ENCODE results near the gene GPATCH8.

GPATCH8 gene

DNA sequence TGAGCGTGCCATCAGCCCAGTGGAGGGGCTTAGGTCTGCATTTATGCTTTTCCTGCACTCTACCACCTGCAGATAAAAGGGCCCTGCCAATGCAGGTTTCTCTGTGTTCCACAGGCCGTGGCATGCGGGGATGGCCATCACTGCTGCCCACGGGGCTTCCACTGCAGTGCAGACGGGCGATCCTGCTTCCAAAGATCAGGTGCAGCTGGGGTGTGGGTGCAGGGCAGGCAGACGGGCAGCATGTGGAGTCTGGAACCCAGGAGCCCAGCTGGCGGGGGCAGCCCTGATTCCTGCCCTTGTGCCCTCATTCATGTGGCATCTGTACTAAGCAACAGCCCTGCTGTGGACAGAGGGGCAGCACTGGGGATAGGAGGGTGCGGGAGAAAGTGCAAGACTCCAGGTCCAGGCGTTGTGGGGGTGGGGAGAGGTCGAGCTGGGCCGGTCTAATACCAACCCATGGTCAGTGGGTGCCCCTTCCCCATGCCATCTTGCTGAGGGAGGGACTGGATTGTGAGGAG, 153.6 kb downstream of the GPATCH8 start:
- POLR2A ChIA-PET = interaction anchor here (1.7 kb wide), 1 partner anchor 36 kb away, joined by 4 read pairs; no protein-coding TSS in a partner anchor
- Histone ChIP-seq H3K4me1 (ENCODE audit: control insufficient read depth, insufficient read depth, low read length) (no peaks in the 10 kb centered on the region), H3K36me3 (ENCODE audit: control insufficient read depth in 2 of 2, insufficient read depth in 1 of 2, low read length in 2 of 2) (peaks cover 0 to 46% of the 10 kb centered on the region in 2 experiments; a peak in 1 of 3 replicates), H3K27ac (ENCODE audit: extremely low read depth, low read depth, low read length) (no peak overlapping the region), H3K4me3 (ENCODE audit: low read depth, low read length) (no peak overlapping the region), H3K9me3 (ENCODE audit: control insufficient read depth, insufficient read depth, low read depth, low read length) (no peaks in the 10 kb centered on the region)
- CTCF ChIA-PET = interaction anchor here (0.6 to 3.0 kb wide), 12 partner anchors 11 to 439 kb away, joined by 3 to 21 read pairs (median 8); no protein-coding TSS in a partner anchor
- TF ChIP-seq GLI4 (tag by site-specific recombination; IDR thresholded peaks at IDR 0.05) = no peak
- TF ChIP-seq ZNF843 (tag by site-specific recombination; IDR thresholded peaks at IDR 0.05) = no peak
- no peak for TF ChIP-seq ZNF514 (tag by site-specific recombination; IDR thresholded peaks at IDR 0.05)

DNA sequence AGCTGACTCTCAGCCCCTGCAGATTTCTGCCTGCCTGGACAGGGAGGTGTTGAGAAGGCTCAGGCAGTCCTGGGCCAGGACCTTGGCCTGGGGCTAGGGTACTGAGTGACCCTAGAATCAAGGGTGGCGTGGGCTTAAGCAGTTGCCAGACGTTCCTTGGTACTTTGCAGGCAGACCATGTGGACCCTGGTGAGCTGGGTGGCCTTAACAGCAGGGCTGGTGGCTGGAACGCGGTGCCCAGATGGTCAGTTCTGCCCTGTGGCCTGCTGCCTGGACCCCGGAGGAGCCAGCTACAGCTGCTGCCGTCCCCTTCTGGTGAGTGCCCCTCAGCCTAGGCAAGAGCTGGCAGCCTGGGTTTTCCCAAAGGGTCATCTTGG, 154.2 kb downstream of the GPATCH8 start:
- no peaks in the 10 kb centered on the region for H3K4me1 ChIP-seq (ENCODE audit: control insufficient read depth, insufficient read depth, low read length)
- H3K27ac ChIP-seq (ENCODE audit: extremely low read depth, low read depth, low read length) = no peak overlapping the region
- H3K36me3 ChIP-seq (ENCODE audit: control insufficient read depth in 2 of 2, insufficient read depth in 1 of 2, low read length in 2 of 2) = peaks cover 0 to 46% of the 10 kb centered on the region in 2 experiments; a peak in 1 of 3 replicates
- no peak overlapping the region for H3K4me3 ChIP-seq (ENCODE audit: low read depth, low read length)
- CTCF ChIA-PET = interaction anchor here (0.6 to 3.0 kb wide), 5 partner anchors 11 to 1871 kb away, joined by 3 to 21 read pairs (median 3); no protein-coding TSS in a partner anchor
- TF ChIP-seq, protein P1, sequence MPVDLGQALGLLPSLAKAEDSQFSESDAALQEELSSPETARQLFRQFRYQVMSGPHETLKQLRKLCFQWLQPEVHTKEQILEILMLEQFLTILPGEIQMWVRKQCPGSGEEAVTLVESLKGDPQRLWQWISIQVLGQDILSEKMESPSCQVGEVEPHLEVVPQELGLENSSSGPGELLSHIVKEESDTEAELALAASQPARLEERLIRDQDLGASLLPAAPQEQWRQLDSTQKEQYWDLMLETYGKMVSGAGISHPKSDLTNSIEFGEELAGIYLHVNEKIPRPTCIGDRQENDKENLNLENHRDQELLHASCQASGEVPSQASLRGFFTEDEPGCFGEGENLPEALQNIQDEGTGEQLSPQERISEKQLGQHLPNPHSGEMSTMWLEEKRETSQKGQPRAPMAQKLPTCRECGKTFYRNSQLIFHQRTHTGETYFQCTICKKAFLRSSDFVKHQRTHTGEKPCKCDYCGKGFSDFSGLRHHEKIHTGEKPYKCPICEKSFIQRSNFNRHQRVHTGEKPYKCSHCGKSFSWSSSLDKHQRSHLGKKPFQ (tag by site-specific recombination; IDR thresholded peaks at IDR 0.05) = no peak
- TF ChIP-seq ZNF140 (tag by site-specific recombination; IDR thresholded peaks at IDR 0.05) (no peak), SP3 (tag by site-specific recombination; IDR thresholded peaks at IDR 0.05) (no peak), ZNF133 (tag by site-specific recombination; IDR thresholded peaks at IDR 0.05) (no peak), ZNF423 (tag by site-specific recombination; IDR thresholded peaks at IDR 0.05) (no peak), ZNF792 (tag by site-specific recombination; IDR thresholded peaks at IDR 0.05) (no peak), ZNF354C (tag by site-specific recombination; IDR thresholded peaks at IDR 0.05; ENCODE audit: borderline replicate concordance, low read depth) (no peak), ZNF837 (tag by site-specific recombination; IDR thresholded peaks at IDR 0.05) (no peak), ZNF791 (tag by site-specific recombination; IDR thresholded peaks at IDR 0.05) (no peak), ZNF660 (tag by site-specific recombination; IDR thresholded peaks at IDR 0.05) (no peak), ZNF558 (tag by site-specific recombination; IDR thresholded peaks at IDR 0.05) (no peak), ZNF214 (tag by site-specific recombination; IDR thresholded peaks at IDR 0.05; ENCODE audit: borderline replicate concordance) (no peak), ZNF175 (tag by site-specific recombination; IDR thresholded peaks at IDR 0.05) (no peak), ZNF560 (tag by site-specific recombination; IDR thresholded peaks at IDR 0.05; ENCODE audit: borderline replicate concordance) (no peak), ZNF155 (tag by site-specific recombination; IDR thresholded peaks at IDR 0.05) (no peak)
- TF ChIP-seq, protein P2, sequence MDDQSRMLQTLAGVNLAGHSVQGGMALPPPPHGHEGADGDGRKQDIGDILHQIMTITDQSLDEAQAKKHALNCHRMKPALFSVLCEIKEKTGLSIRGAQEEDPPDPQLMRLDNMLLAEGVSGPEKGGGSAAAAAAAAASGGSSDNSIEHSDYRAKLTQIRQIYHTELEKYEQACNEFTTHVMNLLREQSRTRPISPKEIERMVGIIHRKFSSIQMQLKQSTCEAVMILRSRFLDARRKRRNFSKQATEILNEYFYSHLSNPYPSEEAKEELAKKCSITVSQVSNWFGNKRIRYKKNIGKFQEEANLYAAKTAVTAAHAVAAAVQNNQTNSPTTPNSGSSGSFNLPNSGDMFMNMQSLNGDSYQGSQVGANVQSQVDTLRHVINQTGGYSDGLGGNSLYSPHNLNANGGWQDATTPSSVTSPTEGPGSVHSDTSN (CRISPR knock-in tag; IDR thresholded peaks at IDR 0.05) = no peak
- TF ChIP-seq, protein P3, sequence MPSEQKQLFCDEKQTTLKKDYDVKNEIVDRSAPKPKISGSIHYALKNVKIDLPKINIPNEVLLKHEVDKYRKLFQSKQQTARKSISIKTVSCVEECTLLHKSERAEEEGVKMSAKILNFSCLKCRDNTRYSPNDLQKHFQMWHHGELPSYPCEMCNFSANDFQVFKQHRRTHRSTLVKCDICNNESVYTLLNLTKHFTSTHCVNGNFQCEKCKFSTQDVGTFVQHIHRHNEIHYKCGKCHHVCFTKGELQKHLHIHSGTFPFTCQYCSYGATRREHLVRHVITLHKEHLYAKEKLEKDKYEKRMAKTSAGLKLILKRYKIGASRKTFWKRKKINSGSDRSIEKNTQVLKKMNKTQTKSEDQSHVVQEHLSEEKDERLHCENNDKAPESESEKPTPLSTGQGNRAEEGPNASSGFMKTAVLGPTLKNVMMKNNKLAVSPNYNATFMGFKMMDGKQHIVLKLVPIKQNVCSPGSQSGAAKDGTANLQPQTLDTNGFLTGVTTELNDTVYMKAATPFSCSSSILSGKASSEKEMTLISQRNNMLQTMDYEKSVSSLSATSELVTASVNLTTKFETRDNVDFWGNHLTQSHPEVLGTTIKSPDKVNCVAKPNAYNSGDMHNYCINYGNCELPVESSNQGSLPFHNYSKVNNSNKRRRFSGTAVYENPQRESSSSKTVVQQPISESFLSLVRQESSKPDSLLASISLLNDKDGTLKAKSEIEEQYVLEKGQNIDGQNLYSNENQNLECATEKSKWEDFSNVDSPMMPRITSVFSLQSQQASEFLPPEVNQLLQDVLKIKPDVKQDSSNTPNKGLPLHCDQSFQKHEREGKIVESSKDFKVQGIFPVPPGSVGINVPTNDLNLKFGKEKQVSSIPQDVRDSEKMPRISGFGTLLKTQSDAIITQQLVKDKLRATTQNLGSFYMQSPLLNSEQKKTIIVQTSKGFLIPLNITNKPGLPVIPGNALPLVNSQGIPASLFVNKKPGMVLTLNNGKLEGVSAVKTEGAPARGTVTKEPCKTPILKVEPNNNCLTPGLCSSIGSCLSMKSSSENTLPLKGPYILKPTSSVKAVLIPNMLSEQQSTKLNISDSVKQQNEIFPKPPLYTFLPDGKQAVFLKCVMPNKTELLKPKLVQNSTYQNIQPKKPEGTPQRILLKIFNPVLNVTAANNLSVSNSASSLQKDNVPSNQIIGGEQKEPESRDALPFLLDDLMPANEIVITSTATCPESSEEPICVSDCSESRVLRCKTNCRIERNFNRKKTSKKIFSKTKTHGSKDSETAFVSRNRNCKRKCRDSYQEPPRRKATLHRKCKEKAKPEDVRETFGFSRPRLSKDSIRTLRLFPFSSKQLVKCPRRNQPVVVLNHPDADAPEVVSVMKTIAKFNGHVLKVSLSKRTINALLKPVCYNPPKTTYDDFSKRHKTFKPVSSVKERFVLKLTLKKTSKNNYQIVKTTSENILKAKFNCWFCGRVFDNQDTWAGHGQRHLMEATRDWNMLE (tag by site-specific recombination; conservative IDR thresholded peaks at IDR 0.05; ENCODE audit: low read depth) = no peak
- TF ChIP-seq, protein P4, sequence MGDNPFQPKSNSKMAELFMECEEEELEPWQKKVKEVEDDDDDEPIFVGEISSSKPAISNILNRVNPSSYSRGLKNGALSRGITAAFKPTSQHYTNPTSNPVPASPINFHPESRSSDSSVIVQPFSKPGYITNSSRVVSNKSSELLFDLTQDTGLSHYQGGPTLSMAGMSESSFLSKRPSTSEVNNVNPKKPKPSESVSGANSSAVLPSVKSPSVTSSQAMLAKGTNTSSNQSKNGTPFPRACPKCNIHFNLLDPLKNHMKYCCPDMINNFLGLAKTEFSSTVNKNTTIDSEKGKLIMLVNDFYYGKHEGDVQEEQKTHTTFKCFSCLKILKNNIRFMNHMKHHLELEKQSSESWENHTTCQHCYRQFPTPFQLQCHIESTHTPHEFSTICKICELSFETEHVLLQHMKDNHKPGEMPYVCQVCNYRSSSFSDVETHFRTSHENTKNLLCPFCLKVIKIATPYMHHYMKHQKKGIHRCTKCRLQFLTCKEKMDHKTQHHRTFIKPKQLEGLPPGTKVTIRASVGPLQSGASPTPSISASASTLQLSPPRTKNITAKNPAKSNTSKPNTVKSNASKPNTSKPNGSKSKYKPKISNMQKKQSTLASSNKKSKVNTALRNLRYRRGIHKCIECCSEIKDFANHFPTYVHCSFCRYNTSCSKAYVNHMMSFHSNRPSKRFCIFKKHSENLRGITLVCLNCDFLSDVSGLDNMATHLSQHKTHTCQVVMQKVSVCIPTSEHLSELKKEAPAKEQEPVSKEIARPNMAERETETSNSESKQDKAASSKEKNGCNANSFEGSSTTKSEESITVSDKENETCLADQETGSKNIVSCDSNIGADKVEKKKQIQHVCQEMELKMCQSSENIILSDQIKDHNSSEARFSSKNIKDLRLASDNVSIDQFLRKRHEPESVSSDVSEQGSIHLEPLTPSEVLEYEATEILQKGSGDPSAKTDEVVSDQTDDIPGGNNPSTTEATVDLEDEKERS (tag by site-specific recombination; IDR thresholded peaks at IDR 0.05) = no peak
- H3K9me3 ChIP-seq (ENCODE audit: control insufficient read depth, insufficient read depth, low read depth, low read length) = no peaks in the 10 kb centered on the region
- POLR2A ChIA-PET = interaction anchor here (0.6 to 1.7 kb wide), 2 partner anchors 36 to 118 kb away, joined by 4 to 6 read pairs; no protein-coding TSS in a partner anchor
